K562 (cell line): Measurements from ENCODE around the gene ZNF791. TPM values are rescaled to one million over a fixed set of nuclear protein-coding genes. Genes with fewer than 3 reads are reported as not detected.
A peak's percentile ranks its signal among the peaks of the same experiment; 100 is the strongest.

Source experiments
- BHLHE40 ChIP-seq: IDR thresholded peaks from 2 replicates; pipeline ENCODE4 v1.6.1; 2011; ENCODE audit warnings: low read length, improper control_type of control experiment
- BRD4 ChIP-seq: fragments of 200-600 bp; sonication (generic); IDR thresholded peaks from 2 replicates; pipeline ENCODE4 v1.6.1; 2017; ENCODE audit warnings: inconsistent platforms
- CCAR2 ChIP-seq: fragments of 200-400 bp; formaldehyde crosslinking; IDR thresholded peaks from 2 replicates; pipeline ENCODE4 v1.6.1; 2017; ENCODE audit warnings: mild to moderate bottlenecking, low read depth, low read length
- COPS2 ChIP-seq: fragments of 450-650 bp; conservative IDR thresholded peaks from 2 replicates; pipeline ENCODE4 v1.6.1; 2016; ENCODE audit warnings: mild to moderate bottlenecking, moderate library complexity
- CREM ChIP-seq: IDR thresholded peaks from 2 replicates; pipeline ENCODE4 v1.6.1; 2014; ENCODE audit warnings: antibody characterized with exemption, low read depth
- EGR1 ChIP-seq: fragments of 450-650 bp; conservative IDR thresholded peaks from 2 replicates; pipeline ENCODE4 v1.6.1; 2017; ENCODE audit warnings: mild to moderate bottlenecking
- ESRRA ChIP-seq: fragments of 450-650 bp; IDR thresholded peaks from 2 replicates; pipeline ENCODE4 v1.6.1; 2014; ENCODE audit warnings: low read depth, mild to moderate bottlenecking, moderate library complexity, borderline replicate concordance
- FOXP1 ChIP-seq: sonication (generic); formaldehyde crosslinking; IDR thresholded peaks from 2 replicates; pipeline ENCODE4 v1.8.0; 2022; ENCODE audit warnings: mild to moderate bottlenecking, missing genetic modification reagents
- GATA2 ChIP-seq: sonication (generic); formaldehyde crosslinking; IDR thresholded peaks from 2 replicates; pipeline ENCODE4 v1.4.0; 2020; ENCODE audit warnings: mild to moderate bottlenecking, missing genetic modification reagents
- KLF6 ChIP-seq: fragments of 250-450 bp; sonication (Bioruptor Pico); IDR thresholded peaks from 2 replicates; pipeline ENCODE4 v1.4.0; 2020; ENCODE audit warnings: mild to moderate bottlenecking, moderate library complexity, borderline replicate concordance
- LCOR ChIP-seq: sonication (generic); formaldehyde crosslinking; IDR thresholded peaks from 2 replicates; pipeline ENCODE4 v1.8.0; 2022; ENCODE audit warnings: mild to moderate bottlenecking, missing genetic modification reagents
- MGA ChIP-seq: fragments of 450-650 bp; IDR thresholded peaks from 2 replicates; pipeline ENCODE4 v1.6.1; 2016; ENCODE audit warnings: mild to moderate bottlenecking, moderate library complexity
- NFIX ChIP-seq: fragments of 250-450 bp; sonication (Bioruptor Pico); IDR thresholded peaks from 2 replicates; pipeline ENCODE4 v1.4.0; 2020; ENCODE audit warnings: low read depth, mild to moderate bottlenecking, moderate library complexity
- PTRF ChIP-seq: fragments of 450-650 bp; IDR thresholded peaks from 2 replicates; pipeline ENCODE4 v1.6.1; 2016; ENCODE audit warnings: mild to moderate bottlenecking, missing genetic modification characterization, missing compliant biosample characterization
- SAP30 ChIP-seq: fragments of 200-600 bp; sonication (generic); IDR thresholded peaks from 2 replicates; pipeline ENCODE4 v1.6.1; 2012; ENCODE audit warnings: borderline replicate concordance, low read depth, mild to moderate bottlenecking, moderate library complexity, low read length, control low read depth, inconsistent platforms; ENCODE audit not compliant: insufficient read depth, poor library complexity, severe bottlenecking
- TBP ChIP-seq: optimal IDR thresholded peaks from 2 replicates; pipeline ENCODE3; 2011; ENCODE audit warnings: low read depth, low read length, improper control_type of control experiment
- ZNF124 ChIP-seq: sonication (generic); formaldehyde crosslinking; IDR thresholded peaks from 2 replicates; pipeline ENCODE4 v1.8.1; 2022; ENCODE audit warnings: missing genetic modification reagents
- ZNF511 ChIP-seq: sonication (generic); formaldehyde crosslinking; IDR thresholded peaks from 2 replicates; pipeline ENCODE4 v1.8.0; 2022; ENCODE audit warnings: mild to moderate bottlenecking, missing genetic modification reagents
- polyA plus RNA-seq, 8 experiments: library from polyadenylated mRNA; depleted of rRNA in 4 of 8; stranded (reverse) in 5 of 8; unstranded in 3 of 8; fragments of >200 nt; fragmentation: Nextera tagmentation in 2 of 8; fragmentation: Illumina TruSeq in 1 of 8; extraction: Ambion mirVana in 2 of 8; extraction: Trizol in 1 of 8; gene quantifications; 2 replicates each; pipeline versions ENCODE4 v1.2.1 to v1.2.3, GENCODE V29; 2011 to 2014; ENCODE audit warnings: inconsistent platforms in 1 of 8, missing spikeins in 1 of 8
- total RNA-seq, 7 experiments: library from RNA; depleted of rRNA in 6 of 7; stranded (reverse); fragments of >200 nt in 6 of 7; fragmentation: Illumina TruSeq in 2 of 7; extraction: Trizol in 2 of 7; gene quantifications; 2 replicates each; pipeline versions ENCODE4 v1.2.1 to v1.2.3, GENCODE V29; 2011 to 2021; ENCODE audit warnings: low replicate concordance in 1 of 7

The ZNF791 gene
- total and polyA plus RNA-seq, 9 of the 15 experiments (the other 6 are each of a cell fraction or from before 2014, with no cell fraction given): 7.8 to 22.7 (median 13.1) TPM

GRCh38 chr19:12668932-12669269 lies 58.2 kb downstream of the ZNF791 start (continued):
- TF ChIP-seq ZNF124 (CRISPR knock-in tag): no peak
- no peak for TF ChIP-seq CCAR2
- TF ChIP-seq ESRRA: no peak
- TF ChIP-seq LCOR: 0 out of 2 replicates have a peak, but pooled peaks have one; percentile 8
- TF ChIP-seq GATA2 (CRISPR knock-in tag): no peak
- no peak for TF ChIP-seq BRD4
- TF ChIP-seq EGR1: peak; percentile 22
- TF ChIP-seq CREM: 0 out of 2 replicates have a peak, but pooled peaks have one; percentile 14
- TF ChIP-seq COPS2: no peak
- no peak for TF ChIP-seq BHLHE40
- TF ChIP-seq NFIX (CRISPR knock-in tag): no peak
- peak; percentile 80 for TF ChIP-seq MGA
- no peak for TF ChIP-seq TBP
- peak; percentile 25 for TF ChIP-seq SAP30
- 0 out of 2 replicates have a peak, but pooled peaks have one; percentile 55 for TF ChIP-seq FOXP1
- TF ChIP-seq PTRF (tag): no peak
- TF ChIP-seq KLF6 (CRISPR knock-in tag): no peak
- peak; percentile 67 for TF ChIP-seq ZNF511
